GM19438 (cell line): ENCODE data around the gene SLC34A3.

Experiments used
- ATAC-seq: cut with Tn5 transposase; IDR thresholded peaks from one replicate; pipeline ENCODE4 v1.9.1; 2021; ENCODE audit warnings: low read depth; ENCODE audit not compliant: unreplicated experiment

The SLC34A3 gene

GRCh38 chr9:137195525-137196220, 35.0 kb upstream of the SLC34A3 start:
- no peak for ATAC-seq

DNA sequence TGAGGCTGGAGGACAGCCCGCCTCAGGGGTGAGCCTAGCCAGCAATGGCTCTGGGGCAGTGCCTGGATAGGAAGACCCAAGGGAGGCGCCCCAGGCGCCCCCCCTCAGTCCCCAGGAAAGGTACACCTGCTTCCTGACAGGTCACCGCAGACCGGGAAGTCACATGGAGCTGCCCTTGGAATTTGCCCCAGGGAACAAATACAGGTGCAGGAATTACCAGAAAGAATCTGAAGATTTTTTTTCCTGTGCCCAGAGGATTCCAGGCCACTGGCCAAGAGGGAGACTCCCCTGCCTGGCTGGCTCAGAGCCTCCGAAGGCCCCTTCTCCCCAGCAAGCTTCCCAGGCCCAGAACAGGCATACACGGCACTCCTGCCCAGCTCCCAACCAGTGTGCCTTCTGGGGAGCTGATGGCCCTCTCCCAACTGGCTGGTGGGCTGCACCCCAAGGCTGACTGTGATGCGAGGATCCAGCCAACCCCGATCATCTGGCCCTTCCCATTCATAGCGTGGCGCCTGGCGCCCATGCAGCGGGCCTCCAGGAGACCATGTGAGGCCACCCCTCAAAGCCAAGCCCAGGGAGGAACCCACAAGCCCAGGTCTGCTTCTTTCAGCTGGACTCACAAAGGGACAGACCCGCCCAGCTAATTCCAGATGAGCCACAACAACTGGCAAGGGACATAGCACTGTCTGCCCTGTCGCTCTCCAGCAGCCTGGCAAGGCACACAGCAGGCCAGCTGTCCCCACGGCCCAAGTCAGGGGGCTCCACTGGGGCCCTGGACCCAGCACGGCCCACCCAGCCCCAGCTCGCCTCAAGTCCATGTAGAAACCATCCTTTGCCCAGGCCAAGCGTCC, 32.4 kb upstream of the SLC34A3 start:
- no peak for ATAC-seq

GRCh38 chr9:137198902-137199283, 31.8 kb upstream of the SLC34A3 start:
- no peak for ATAC-seq

DNA sequence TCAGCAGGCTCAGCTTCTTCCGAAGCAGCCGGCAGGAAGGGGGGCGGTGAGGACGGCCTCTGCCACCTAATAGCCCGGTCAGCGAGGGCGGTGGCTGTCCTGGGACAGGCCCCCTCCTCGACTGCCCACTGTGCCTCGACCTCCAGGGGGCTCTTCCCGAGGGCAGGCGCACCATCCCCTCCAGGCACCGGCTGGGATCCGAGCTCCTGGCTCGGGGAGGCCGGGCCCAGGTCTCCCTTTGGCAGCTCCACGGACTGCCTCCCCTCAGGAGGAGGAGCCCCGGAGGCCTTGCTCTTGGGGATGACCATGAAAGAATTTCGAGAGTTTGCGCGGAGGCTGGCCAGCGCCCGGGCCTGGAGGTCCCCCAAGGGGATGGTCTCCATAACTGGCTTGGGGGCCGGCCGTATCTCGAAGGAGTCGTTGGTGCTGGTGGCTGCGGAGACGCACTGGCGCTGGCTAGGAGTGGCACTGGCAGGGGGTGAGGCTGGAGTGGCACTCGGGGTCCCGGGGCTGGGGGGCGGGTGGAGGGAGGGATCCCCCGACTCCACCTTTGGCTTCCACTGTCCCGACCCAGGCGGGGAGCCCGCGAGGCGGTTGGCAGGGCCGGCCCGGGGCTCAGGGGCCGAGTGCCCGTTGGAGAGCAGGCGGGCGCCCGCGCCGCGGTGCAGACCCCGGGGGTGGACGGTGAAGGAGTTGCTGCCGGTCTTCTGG, 31.1 kb upstream of the SLC34A3 start:
- no peak for ATAC-seq

DNA sequence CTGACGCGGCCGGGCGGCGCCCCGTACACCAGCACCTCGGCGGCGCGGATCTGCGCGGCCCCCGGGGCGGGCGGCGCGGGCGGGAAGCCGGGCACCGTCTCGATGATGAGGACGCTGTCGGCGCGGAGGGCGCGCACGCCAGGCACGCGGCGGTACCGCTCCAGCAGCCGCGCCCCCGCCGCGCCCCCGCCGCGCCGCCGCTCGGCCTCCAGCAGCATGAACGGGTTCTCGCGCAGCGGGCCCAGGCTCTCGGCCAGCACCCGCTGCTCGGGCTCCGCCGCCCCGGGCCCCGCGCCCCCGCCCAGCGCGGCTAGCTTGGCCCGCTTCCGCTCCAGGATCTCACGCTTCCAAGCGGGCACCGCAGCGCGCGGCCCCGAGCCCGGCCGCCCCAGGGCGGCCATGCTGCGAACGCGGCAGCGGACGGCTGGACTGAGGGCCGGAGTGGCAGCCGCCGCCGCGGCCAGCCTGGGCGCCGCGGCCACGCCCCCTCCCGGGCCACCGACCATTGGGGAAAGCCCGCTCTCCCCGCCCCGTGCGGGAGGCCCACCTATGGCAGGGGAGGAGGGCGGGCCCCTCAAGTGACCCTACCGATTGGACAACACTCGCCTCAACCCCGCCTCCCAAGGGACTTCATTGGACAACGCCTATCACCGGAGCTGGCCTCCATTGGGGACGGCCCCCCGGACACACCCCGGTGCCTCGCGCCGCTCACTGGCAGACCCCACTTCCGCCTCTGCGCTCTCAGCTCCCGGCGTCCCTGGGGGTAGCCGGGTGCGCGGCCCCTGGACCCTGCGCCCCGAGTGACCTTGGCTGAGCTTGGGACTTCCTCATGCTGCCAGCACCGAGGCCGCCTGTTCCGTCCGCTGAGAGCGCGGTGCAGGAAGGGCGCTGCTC, 30.1 kb upstream of the SLC34A3 start, which contains the start of gene TPRN:
Gene TPRN (minus strand): TSS at position 431 of the 894 bp plus-strand sequence. CDS start 30 bp downstream, at position 401.
- peak; percentile 85 for ATAC-seq

DNA sequence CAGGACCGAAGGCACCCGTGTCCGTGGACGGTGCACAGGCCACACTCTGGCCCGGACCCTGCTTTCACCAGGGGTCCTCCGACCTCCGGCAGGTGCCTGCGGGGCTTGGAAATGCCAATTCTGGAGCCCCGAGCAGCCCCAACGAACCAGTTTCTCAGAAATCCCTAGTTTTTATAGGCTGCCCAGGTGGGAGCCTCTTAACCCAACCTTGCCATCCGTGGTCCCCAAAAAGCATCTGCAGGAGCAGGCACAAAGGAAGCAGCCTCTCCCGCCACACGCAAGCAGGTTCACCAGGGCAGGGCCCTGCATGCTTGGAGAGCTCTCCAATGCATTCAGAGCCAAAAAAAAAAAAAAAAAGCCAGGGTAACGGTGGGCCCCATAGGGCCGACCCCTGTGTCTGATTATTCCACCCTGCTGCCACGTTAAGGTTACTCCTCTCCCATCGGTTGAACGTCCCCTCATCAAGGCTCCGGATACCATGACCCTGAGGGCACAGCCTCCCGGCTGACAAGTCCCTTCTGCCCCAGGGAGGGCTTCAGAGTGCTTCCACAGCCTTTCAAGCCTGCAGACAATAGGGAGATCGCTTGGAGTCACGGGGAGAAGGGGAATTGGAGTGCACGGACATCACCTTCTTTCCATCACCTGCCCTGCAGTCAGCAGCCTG, 29.4 kb upstream of the SLC34A3 start:
- no peak for ATAC-seq

DNA sequence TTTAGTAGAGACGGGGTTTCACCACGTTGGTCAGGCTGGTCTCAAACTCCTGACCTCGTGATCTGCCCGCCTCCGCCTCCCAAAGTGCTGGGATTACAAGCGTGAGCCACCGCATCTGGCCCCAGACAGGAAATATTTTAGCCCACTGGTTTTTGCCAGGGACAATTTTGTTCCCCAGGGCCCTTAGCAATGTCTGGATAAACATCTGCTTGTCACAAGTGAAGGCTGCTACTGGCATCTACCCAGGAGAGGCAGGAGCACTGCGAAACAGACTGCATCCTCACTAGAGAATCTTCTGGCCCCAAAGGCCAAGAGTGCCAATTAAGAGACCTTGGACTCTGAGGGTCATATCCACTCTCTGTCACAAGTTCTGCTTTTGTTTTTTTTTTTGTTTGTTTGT, 27.7 kb upstream of the SLC34A3 start:
- no peak for ATAC-seq

DNA sequence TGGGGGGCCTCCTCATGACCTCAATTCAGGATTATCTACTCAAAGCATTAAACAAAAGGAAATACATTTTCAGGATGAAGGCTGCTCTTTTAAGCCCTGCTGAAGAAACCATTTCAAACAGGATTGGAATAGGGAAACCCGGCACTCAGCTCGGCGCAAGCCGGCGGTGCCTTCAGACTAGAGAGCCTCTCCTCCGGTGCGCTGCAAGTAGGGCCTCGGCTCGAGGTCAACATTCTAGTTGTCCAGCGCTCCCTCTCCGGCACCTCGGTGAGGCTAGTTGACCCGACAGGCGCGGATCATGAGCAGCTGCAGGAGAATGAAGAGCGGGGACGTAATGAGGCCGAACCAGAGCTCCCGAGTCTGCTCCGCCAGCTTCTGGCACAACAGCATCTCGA, 26.0 kb upstream of the SLC34A3 start:
- no peak for ATAC-seq

- no peak for ATAC-seq
Observed at GRCh38 chr9:137205126-137206069, 25.3 kb upstream of the SLC34A3 start, which contains the start of the genes NDOR1 and TMEM203. NDOR1 (plus strand) TSS chr9:137205700; CDS start chr9:137205778, 78 bp downstream. TMEM203 (minus strand) TSS chr9:137205648; CDS start chr9:137205414, 234 bp downstream.

DNA sequence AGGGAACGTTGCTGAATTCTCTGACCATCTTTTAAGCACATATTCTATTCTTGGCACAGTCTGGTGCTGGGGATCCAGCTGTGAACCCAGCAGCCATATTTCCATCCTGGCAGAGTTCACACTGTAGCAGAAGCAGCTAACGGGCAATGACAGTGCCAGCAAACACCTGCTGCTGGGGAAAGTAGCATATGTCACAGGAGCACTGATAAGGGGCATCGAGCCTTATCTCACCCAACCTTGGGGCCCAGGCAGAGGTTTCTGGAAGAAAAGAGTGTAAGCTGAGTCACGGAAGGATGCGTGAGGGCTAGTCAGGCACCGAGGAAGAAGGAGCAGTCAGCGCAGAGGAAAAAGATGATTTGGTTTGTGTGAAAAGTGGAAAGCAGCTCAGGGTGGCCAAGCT, 24.1 kb upstream of the SLC34A3 start:
- ATAC-seq: no peak

- no peak for ATAC-seq
Observed at GRCh38 chr9:137211532-137211931, 19.2 kb upstream of the SLC34A3 start.

GRCh38 chr9:137212520-137212919, 18.2 kb upstream of the SLC34A3 start:
- no peak for ATAC-seq

DNA sequence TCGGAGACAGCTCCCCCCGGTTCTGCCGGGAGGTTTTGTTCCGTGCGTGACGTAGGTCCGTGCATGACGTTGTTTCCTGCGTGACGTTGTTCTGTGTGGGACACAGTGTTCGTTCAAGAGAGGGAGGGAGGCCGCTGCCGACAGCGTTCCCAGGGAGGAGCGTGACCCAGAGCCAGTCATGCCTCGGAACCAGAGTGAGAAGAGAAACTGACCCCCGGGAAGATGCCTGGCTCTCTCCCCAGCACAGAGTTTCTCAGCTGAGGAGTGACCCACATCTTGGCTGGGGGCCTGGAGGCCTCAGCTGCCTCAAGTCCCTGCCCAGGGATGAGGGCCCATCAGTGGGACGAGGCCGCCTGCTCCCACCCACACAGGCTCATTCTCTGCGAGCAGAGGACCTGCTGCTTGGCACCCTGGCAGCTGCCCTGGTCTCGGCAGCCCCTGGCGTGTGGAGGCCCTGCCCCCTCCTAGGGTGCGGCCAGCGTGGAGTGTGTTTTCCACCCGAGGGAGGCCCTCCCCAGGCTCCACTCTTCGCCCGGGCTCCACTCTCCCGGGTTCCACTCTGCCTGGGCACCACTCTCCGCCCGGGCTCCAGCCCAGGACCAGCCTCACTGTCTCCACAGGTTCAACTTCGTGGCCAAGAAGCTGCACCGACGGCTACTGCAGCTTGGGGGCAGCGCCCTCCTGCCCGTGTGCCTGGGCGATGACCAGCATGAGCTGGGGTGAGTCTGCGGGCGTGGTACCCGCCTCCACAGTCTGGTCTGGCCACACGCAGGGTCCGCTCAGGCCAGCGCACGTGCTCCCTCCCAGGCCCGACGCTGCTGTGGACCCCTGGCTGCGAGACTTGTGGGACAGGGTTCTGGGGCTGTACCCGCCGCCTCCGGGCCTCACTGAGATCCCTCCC, 17.3 kb upstream of the SLC34A3 start:
- ATAC-seq: no peak

DNA sequence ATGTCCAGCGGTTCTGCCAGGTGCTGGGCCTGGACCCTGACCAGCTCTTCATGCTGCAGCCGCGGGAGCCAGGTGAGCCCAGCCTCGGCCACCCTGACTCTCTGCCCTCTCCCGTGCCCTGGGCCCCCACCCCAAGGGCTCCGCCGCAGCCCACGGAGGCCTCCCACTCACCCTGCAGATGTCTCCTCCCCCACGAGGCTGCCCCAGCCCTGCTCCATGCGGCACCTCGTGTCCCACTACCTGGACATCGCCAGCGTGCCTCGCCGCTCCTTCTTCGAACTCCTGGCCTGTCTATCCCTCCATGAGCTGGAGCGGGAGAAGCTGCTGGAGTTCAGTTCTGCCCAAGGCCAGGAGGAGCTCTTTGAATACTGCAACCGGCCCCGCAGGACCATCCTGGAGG, 16.1 kb upstream of the SLC34A3 start:
- no peak for ATAC-seq

DNA sequence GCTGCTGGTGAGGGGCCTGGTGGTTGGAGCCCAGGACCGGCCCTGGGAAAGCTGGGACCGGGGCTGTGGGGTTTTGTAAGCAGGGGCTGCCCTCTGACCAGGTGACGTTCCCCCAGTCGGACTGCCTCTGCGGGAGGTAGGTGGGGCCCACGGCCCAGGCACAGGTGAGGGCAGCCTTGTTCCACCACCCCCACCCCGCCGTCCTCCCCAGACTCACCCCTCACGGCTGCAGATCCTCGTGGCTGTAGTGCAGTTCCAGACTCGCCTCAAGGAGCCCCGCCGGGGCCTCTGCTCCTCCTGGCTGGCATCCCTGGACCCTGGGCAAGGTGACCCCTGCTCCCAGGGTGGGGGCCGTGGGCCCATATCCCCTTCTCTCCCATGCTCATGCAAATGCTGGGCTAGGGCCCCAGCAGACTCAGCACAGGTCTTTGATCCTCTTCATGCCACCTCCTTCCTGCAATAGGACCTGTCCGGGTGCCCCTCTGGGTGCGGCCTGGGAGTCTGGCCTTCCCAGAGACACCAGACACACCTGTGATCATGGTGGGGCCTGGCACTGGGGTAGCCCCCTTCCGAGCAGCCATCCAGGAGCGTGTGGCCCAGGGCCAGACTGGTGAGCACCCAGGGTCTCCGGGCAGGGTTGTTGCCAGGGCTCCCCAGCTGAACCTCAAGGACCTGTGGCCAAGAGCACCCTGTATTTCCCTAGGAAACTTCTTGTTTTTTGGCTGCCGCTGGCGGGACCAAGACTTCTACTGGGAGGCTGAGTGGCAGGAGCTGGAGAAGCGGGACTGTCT, 15.3 kb upstream of the SLC34A3 start:
- no peak for ATAC-seq

DNA sequence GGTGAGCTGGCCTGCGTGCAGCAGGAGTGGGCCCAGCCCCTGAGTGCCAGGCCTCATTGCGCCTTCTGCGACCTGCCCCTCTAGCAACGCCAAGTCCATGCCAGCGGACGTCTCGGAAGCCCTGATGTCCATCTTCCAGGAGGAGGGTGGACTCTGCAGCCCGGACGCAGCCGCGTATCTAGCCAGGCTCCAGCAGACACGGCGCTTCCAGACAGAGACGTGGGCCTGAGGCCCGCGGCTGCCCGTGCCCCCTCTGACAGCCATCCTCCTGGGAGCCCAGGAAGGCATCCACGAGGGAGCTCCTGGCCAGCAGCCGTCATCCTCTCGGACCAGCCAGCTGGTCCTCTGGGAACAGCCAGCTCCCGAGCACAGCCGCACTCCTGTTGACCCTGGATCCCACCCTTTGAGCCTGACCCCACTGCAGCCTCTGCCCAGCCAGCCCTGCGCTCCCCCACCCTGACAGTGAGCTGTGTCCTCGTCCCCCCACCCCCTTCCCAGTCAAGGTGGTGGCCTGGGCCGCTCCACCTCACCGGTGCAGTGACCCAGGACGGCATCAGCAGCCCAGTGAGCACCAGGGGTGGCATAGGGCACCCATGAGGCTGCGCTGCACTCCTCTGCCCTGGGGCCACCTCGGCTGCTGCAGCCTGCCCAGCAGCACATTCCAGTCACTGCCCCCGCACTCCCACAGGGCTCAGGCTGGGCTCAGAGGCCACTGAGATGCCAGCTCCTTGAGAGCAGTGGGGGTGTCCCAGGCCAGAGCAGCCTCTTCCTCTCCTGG, 14.3 kb upstream of the SLC34A3 start:
- no peak for ATAC-seq
